Dedifferentiated amniotic fluid mesenchymal stem cell (primary cell): Measurements from ENCODE around the gene PRPSAP1.
"Not testable (repeated sequence)": the region's sequence is repeated elsewhere in the genome, so short reads cannot be mapped to it uniquely, and the experiment has no call there.

ENCODE experiments used
- DNase-seq: peaks from one replicate; pipeline ENCODE4 v3.0.0-alpha.2; 2016; ENCODE audit errors: extremely low spot score

The PRPSAP1 gene

DNA sequence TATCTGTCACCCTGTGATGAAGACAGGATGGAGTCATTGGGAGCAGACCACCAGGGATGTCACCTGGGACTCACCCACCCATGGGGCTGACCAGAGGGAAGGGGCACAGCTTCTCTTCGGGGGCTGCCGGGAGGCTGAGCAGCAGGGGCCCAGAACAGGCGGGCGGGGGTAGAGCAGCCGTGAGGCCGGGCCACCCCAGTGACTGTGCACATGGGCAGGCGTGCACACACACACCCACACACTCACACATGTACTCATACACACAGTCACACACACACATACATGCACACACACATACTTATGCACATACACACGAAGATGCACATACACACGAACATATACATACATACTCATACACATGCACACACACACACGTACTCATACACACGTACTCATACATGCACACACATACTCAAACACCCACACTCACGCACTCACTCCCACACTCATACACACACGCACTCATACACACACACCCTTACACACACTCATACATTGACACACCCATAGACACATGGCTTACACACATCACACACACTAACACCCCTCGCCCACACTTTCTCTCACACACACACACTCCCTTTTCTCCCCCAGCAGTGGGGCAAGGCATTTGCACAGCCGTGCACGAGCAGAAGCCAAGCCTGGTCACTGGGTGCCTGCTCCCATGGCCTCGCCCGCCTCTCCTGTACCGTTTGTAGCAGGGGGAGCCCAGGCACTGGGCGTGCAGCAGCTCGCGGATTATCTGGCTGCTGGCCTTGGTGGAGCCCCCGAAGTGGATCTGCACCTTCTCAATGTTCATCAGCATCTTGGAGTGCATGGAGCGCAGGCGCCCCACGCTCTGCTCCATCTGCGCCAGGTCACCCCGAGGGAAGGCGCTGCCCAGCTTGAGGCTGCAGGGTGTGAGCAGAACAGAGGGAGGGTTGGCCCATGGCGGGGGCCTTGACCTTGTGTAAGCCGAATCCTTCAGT, 76.1 kb downstream of the PRPSAP1 start:
- DNase-seq = no peak

DNA sequence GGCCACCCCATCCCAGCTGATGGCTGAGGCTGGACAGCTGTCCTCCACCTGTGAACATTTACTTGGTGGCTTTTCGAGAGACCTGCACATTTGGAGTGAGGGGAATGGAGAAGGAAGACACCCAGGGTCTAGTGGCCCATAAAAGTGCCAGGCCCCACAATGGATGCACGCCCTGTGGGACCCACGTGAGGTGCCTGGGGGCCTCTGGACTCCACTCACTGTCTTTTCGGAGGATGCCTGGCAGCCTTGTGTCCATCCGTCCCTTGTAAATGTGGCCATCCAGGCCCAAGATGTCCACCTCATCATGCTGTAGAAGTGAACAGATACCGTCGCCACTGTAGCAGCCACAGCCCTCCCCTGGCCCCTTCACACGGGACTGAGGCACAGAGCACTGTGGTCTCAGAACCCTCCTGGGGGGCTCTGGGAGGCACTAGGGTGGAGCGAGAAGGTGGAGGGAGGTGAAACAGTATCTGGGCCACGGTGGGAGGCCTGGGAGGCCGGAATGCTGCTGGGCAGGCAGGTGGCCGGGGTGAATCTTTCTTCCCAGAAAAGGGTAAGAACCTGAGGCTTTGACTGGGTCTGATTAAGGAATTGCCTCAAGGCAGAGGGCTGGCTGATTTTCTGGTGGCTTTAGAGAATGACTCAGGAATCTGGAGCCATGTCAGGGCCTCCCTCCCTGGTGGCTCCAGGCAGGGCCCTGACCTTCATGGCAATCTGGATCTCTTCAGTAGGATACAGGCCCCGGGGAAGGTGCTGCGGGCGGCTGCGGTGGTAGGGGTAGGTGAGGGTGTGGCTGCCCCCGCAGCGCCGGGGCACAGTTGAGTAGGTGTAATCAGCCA, 77.0 kb downstream of the PRPSAP1 start:
- DNase-seq = peak; percentile 53

- no peak for DNase-seq
Measured at GRCh38 chr17:76276069-76276431, 77.7 kb downstream of the PRPSAP1 start.

- no peak for DNase-seq
Measured at GRCh38 chr17:76275382-76276068, 78.2 kb downstream of the PRPSAP1 start.

DNA sequence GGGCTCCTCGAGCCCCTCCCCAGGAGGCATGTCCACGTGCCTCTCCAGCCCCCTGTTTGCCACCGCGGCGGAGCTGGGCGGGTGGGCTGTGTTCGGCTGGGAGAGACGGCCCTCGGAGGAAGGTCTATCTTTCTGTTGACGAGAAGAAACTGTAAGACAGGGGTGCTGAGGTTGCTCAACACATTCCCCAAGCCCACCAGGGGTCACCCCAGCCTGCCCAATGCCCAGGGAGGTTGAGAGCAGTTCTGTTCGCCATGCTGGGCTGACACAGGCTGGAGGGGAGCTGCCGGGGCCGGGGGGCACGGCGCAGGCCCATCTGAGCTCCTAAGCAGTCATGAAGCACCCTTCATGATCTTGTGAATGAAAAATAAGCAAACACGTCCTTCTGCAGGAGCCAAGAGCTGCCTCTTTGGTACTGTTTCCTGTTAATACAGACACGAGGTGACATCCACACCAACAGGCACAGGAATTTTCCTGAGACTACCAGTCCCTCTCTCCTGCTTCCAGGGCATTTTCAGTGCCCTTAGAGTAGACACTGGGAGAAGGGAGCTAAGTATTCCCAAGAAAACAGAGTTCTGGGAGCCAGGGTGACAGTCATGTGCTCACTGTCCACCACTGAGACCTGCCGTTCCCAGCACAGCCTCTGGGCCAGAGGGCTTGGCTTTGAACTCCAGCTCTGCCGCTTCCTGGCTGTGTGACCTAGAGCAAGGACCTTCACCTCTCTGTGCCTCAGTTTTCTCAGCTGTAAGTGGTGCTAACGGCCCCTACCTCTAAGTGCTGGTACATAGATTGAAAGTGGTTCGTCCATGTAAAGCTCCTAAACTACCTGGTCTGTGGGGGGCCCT, 79.4 kb downstream of the PRPSAP1 start:
- no peak for DNase-seq

DNA sequence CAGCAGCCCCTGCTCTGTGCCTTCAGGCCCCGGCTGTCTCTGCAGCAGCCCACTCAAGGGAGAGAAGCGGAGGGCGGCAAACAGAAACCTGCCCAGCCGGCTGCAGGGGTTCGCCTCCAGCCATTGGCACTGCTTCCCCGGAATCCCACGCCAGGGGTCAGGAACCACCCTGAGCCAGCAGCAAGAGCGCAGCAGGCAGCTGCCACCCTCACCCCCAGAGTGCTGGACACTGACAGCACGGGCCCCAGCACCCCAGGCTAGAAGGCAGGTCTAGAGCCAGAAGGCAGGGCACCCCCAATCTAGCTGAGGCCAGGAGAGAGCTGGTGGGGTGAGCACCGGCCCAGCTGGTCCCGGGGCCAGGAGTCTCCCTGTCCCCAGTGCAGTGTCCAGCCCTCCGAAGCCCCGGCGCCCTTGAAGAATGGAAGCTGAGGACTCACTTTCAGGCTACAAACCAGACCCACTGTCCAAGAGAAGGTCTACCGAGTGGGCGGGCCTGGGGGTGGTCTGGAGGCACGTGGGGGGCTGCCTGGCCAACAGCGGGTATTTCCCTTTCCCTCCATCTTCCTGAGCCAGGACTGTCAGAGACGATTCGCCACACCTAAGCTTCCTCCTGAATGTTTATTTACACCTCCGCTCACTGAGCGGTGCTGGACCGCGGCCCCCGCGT, 80.1 kb downstream of the PRPSAP1 start:
- DNase-seq = no peak

GRCh38 chr17:76272541-76273444, 80.9 kb downstream of the PRPSAP1 start:
- no peak for DNase-seq

GRCh38 chr17:76271669-76272540, 81.8 kb downstream of the PRPSAP1 start:
- no peak for DNase-seq

- no peak for DNase-seq
Measured at GRCh38 chr17:76270770-76271668, 82.7 kb downstream of the PRPSAP1 start.

DNA sequence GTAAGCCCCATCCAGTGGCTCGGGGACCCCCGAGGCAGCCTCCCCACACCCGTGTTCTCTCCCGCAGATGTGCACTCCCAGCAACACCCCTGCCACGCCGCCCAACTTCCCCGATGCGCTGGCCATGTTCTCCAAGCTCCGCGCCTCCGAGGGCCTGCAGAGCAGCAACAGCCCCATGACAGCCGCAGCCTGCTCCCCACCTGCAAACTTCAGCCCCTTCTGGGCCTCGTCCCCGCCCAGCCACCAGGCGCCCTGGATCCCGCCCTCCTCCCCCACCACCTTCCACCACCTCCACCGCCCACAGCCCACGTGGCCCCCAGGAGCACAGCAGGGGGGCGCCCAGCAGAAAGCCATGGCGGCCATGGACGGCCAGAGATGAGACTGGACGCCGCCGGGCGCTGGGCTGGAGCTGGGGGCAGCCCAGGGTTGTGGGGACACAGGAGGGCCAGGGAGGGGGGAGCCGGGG, 83.6 kb downstream of the PRPSAP1 start:
- DNase-seq = no peak

DNA sequence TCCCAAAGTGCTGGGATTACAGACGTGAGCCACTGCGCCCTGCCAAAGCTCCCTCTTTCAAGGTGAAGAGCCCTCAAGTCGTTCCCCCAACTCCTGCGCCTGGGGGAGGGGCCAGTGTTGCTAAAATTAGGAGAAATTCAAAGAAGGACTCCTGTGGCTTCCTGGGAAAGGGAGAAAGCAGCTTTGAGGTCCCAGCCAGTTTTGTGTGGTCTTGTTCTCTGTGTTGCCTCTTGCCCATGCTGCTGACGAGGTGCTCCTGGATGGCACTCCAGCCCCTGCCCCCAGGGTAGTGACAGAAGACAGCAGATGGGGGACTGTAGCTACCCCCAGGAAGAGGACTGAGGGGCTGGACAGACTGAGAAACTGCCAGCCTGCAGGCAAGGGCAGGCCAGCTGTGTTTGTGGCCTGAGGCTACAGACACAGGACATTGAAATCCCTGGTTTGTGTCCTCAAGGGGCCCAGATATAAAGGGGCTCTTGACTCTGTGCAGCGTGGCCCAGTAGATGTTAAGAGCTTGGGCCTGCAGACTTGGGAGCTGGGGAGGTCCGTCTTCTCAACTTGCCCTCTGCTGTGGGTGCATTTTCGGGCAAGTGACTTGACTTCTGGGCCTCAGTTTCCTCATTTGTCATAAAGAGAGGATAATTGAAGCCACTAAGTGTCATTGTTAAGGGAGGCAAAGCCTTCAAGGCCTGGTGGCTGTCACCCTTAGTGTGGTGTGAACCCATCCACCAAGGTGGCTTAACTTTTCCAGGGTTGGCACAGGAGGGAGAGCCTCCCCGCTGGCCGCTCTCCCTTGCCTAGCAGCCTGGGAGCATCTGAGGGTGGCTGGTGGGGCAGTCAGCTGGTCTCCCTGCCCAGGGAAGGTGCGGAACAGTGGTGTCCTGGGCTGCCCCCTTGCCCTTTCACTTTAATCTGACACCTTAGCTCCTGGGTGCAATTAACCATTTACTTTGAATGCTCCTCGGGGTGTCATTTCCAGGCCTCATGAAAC, 84.4 kb downstream of the PRPSAP1 start:
- DNase-seq = no peak

- DNase-seq = no peak
Measured at GRCh38 chr17:76268015-76268749, 85.5 kb downstream of the PRPSAP1 start.

- DNase-seq = not testable (repeated sequence)
Measured at GRCh38 chr17:76267581-76268001, 86.1 kb downstream of the PRPSAP1 start.

DNA sequence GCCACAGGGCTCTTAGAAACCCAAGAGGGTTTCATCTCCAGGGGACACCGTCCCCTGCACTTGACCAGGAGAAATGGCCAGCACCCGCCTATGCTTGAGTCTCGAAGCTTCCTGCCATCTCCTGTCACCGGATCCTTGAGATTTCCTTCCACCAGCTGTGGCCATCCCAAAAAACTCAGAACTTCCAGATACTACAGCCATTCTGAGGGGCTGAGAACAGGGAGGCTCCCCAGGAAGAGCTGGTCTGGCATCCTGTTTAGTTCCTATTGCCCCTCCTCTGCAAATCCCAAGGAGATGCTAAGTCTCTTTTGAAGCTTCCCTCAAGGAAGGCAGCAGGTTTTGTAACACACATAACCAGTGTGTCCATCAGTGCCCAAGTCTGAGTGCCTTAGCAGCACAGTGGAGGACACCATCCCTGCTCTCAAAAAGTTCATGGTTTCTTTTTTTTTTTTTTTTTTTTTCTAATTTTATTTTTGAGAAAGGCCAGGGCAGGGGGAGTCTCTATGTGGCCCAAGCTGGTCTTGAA, 86.6 kb downstream of the PRPSAP1 start:
- DNase-seq = no peak
